A549 (cell line): ENCODE results near the gene NFIX.

ENCODE experiments used
- POLR2A ChIP-seq: IDR thresholded peaks from 2 replicates; pipeline ENCODE4 v1.6.1; 2012; ENCODE audit warnings: mild to moderate bottlenecking, low read length
- RCOR1 ChIP-seq: fragments of 150-350 bp; IDR thresholded peaks from 2 replicates; pipeline ENCODE4 v1.6.1; 2014; ENCODE audit warnings: antibody characterized with exemption, low read length, low read depth
- REST ChIP-seq: fragments of 200-600 bp; sonication (generic); IDR thresholded peaks from 2 replicates; pipeline ENCODE4 v1.6.1; 2016; ENCODE audit warnings: antibody characterized with exemption, mild to moderate bottlenecking, moderate library complexity

GRCh38 chr19:13082192-13083007 lies 87.1 kb downstream of the NFIX start:
- TF ChIP-seq REST, result no peak
- TF ChIP-seq POLR2A, result no peak
- TF ChIP-seq RCOR1, result no peak
